IMR-90 (cell line): Measurements from ENCODE around the gene PROB1. TPM values are rescaled to one million over a fixed set of nuclear protein-coding genes. Genes with fewer than 3 reads are reported as not detected.

ENCODE experiments used
- ATAC-seq: fragments of 200-7000 bp; cut with Tn5 transposase; 2 replicates; pipeline ENCODE4 v1.9.1; 2020; ENCODE audit warnings: low read depth, mild to moderate bottlenecking, moderate library complexity
- BruUV-seq: library from RNA; stranded (reverse); fragments of 400-500 nt; replicated peaks from 2 replicates; lab custom pipeline; 2021; lab: Mats Ljungman, UMichigan
- CTCF ChIA-PET: fragments of 300-600 bp; formaldehyde crosslinking; extraction: SDS; loops from one replicate; lab custom pipeline; 2021; ENCODE audit warnings: antibody characterized with exemption; lab: Yijun Ruan, JAX
- POLR2A ChIA-PET: fragments of 300-600 bp; sonication (Branson Sonifier 250); formaldehyde crosslinking; loops from one replicate; lab custom pipeline; 2022; ENCODE audit warnings: antibody characterized with exemption; ENCODE audit not compliant: unreplicated experiment; lab: Charles Lee
- DNase-seq: peaks from one replicate; pipeline ENCODE4 v3.0.0; 2013
- H2AFZ ChIP-seq: replicated peaks from 2 replicates; pipeline ENCODE3; 2013; ENCODE audit warnings: low read length, mild to moderate bottlenecking; ENCODE audit not compliant: poor library complexity
- H2AK5ac ChIP-seq: 2 replicates; pipeline ENCODE4 v1.6.1; 2013; ENCODE audit warnings: low read depth, low read length, inconsistent platforms
- H2AK9ac ChIP-seq: replicated peaks from 2 replicates; pipeline ENCODE3; 2013; ENCODE audit warnings: mild to moderate bottlenecking, low read depth, low read length, moderate library complexity; ENCODE audit not compliant: poor library complexity
- H2BK120ac ChIP-seq: 2 replicates; pipeline ENCODE4 v1.6.1; 2013; ENCODE audit warnings: low read depth, low read length, inconsistent platforms
- H2BK15ac ChIP-seq: 3 replicates; pipeline ENCODE4 v1.6.1; 2013; ENCODE audit warnings: low read depth, low read length, inconsistent platforms
- H2BK20ac ChIP-seq: 2 replicates; pipeline ENCODE4 v1.6.1; 2013; ENCODE audit warnings: low read depth, mild to moderate bottlenecking, inconsistent platforms, low read length, moderate library complexity
- H2BK5ac ChIP-seq: 2 replicates; pipeline ENCODE4 v1.6.1; 2013; ENCODE audit warnings: mild to moderate bottlenecking, low read depth, low read length, inconsistent platforms; ENCODE audit not compliant: poor library complexity, severe bottlenecking
- H3K14ac ChIP-seq: replicated peaks from 2 replicates; pipeline ENCODE4 v1.6.1; 2013; ENCODE audit warnings: low read depth, low read length, inconsistent platforms
- H3K18ac ChIP-seq: 2 replicates; pipeline ENCODE4 v1.6.1; 2013; ENCODE audit warnings: low read depth, low read length, control low read depth
- H3K23ac ChIP-seq: 2 replicates; pipeline ENCODE4 v1.6.1; 2013; ENCODE audit warnings: low read depth, low read length, inconsistent platforms
- H3K27ac ChIP-seq: 2 replicates; pipeline ENCODE4 v1.5.1; 2013; ENCODE audit warnings: mild to moderate bottlenecking, control low read depth, low read length; ENCODE audit not compliant: insufficient read depth
- H3K27me3 ChIP-seq: 2 replicates; pipeline ENCODE4 v1.6.1; 2013; ENCODE audit warnings: low read length; ENCODE audit not compliant: control insufficient read depth, insufficient read depth
- H3K36me3 ChIP-seq: 2 replicates; pipeline ENCODE4 v1.6.1; 2013; ENCODE audit warnings: low read length, mixed read lengths; ENCODE audit not compliant: control insufficient read depth, insufficient read depth
- H3K4ac ChIP-seq: 2 replicates; pipeline ENCODE4 v1.6.1; 2013; ENCODE audit warnings: low read depth, low read length, inconsistent platforms
- H3K4me1 ChIP-seq: 2 replicates; pipeline ENCODE4 v1.6.1; 2013; ENCODE audit warnings: low read length, mixed read lengths; ENCODE audit not compliant: control insufficient read depth, insufficient read depth
- H3K4me2 ChIP-seq: 2 replicates; pipeline ENCODE4 v1.6.1; 2013; ENCODE audit warnings: low read depth, mild to moderate bottlenecking, control low read depth, low read length, moderate library complexity
- H3K4me3 ChIP-seq: 2 replicates; pipeline ENCODE4 v1.5.1; 2013; ENCODE audit warnings: low read depth, mild to moderate bottlenecking, control low read depth, low read length, moderate library complexity; ENCODE audit not compliant: insufficient read depth
- H3K56ac ChIP-seq: 2 replicates; pipeline ENCODE4 v1.6.1; 2013; ENCODE audit warnings: low read length, inconsistent platforms; ENCODE audit not compliant: insufficient read depth; ENCODE audit errors: extremely low read depth
- H3K79me1 ChIP-seq, 2 experiments: 2 replicates each; pipeline ENCODE4 v1.6.1; 2013; ENCODE audit warnings: low read length in 2 of 2, inconsistent platforms in 1 of 2, low read depth in 1 of 2
- H3K9ac ChIP-seq: 2 replicates; pipeline ENCODE4 v1.6.1; 2013; ENCODE audit warnings: low read depth, low read length, control low read depth
- H3K9me1 ChIP-seq: 2 replicates; pipeline ENCODE4 v1.6.1; 2013; ENCODE audit warnings: low read length, inconsistent platforms; ENCODE audit not compliant: insufficient read depth
- H3K9me3 ChIP-seq: 2 replicates; pipeline ENCODE4 v1.6.1; 2013; ENCODE audit warnings: low read length; ENCODE audit not compliant: control insufficient read depth, insufficient read depth
- H4K20me1 ChIP-seq: 2 replicates; pipeline ENCODE4 v1.6.1; 2013; ENCODE audit warnings: low read length, inconsistent platforms; ENCODE audit not compliant: insufficient read depth
- H4K5ac ChIP-seq: 2 replicates; pipeline ENCODE4 v1.6.1; 2013; ENCODE audit warnings: mild to moderate bottlenecking, low read depth, low read length, control low read depth
- H4K8ac ChIP-seq, 2 experiments: 2 replicates each; pipeline ENCODE4 v1.6.1; 2013; ENCODE audit warnings: low read depth in 2 of 2, low read length in 2 of 2, control low read depth in 1 of 2, inconsistent platforms in 1 of 2
- H4K91ac ChIP-seq: 2 replicates; pipeline ENCODE4 v1.6.1; 2013; ENCODE audit warnings: low read depth, low read length, inconsistent platforms; ENCODE audit not compliant: insufficient read depth
- BHLHE40 ChIP-seq: fragments of 150-350 bp; IDR thresholded peaks from 2 replicates; pipeline ENCODE4 v1.6.1; 2016; ENCODE audit warnings: mild to moderate bottlenecking, low read depth, low read length
- CEBPB ChIP-seq: IDR thresholded peaks from 2 replicates; pipeline ENCODE4 v1.6.1; 2012; ENCODE audit warnings: low read depth, low read length, improper control_type of control experiment
- CHD1 ChIP-seq: IDR thresholded peaks from 2 replicates; pipeline ENCODE4 v1.6.1; 2012; ENCODE audit warnings: low read depth, low read length, improper control_type of control experiment
- ELK1 ChIP-seq: fragments of 150-350 bp; IDR thresholded peaks from 2 replicates; pipeline ENCODE4 v1.6.1; 2016; ENCODE audit warnings: low read depth, mild to moderate bottlenecking, low read length, moderate library complexity, borderline replicate concordance
- FOS ChIP-seq: fragments of 150-350 bp; IDR thresholded peaks from 2 replicates; pipeline ENCODE4 v1.6.1; 2016; ENCODE audit warnings: low read depth, low read length
- MAFK ChIP-seq: IDR thresholded peaks from 2 replicates; pipeline ENCODE4 v1.6.1; 2012; ENCODE audit warnings: low read depth, low read length, improper control_type of control experiment
- MAZ ChIP-seq: IDR thresholded peaks from 2 replicates; pipeline ENCODE4 v1.6.1; 2012; ENCODE audit warnings: low read depth, mild to moderate bottlenecking, low read length, improper control_type of control experiment, moderate library complexity, borderline replicate concordance
- MXI1 ChIP-seq: IDR thresholded peaks from 2 replicates; pipeline ENCODE4 v1.6.1; 2012; ENCODE audit warnings: low read depth, mild to moderate bottlenecking, low read length, moderate library complexity, borderline replicate concordance
- NFE2L2 ChIP-seq: fragments of 150-350 bp; IDR thresholded peaks from 2 replicates; pipeline ENCODE4 v1.6.1; 2016; ENCODE audit warnings: low read depth, mild to moderate bottlenecking, low read length
- POLR2A ChIP-seq: IDR thresholded peaks from 2 replicates; pipeline ENCODE4 v1.6.1; 2012; ENCODE audit warnings: mild to moderate bottlenecking, low read depth, low read length
- RCOR1 ChIP-seq: IDR thresholded peaks from 2 replicates; pipeline ENCODE4 v1.6.1; 2012; ENCODE audit warnings: mild to moderate bottlenecking, low read length, improper control_type of control experiment; ENCODE audit not compliant: insufficient replicate concordance
- RFX5 ChIP-seq: IDR thresholded peaks from 2 replicates; pipeline ENCODE4 v1.8.0; 2012; ENCODE audit warnings: low read depth, mild to moderate bottlenecking, low read length, moderate library complexity
- SMC3 ChIP-seq: fragments of 150-350 bp; IDR thresholded peaks from 2 replicates; pipeline ENCODE4 v1.6.1; 2016; ENCODE audit warnings: low read depth, mild to moderate bottlenecking, antibody characterized with exemption, low read length, moderate library complexity
- USF2 ChIP-seq: fragments of 150-350 bp; IDR thresholded peaks from 2 replicates; pipeline ENCODE4 v1.6.1; 2017; ENCODE audit warnings: mild to moderate bottlenecking, antibody characterized with exemption, low read length, low read depth
- WGBS, 2 experiments: methylation state at CpG; one replicate each; pipeline versions ENCODE4 v1.1.5 to v1.1.7; 2013; ENCODE audit warnings: missing lambda C conversion rate in 2 of 2; ENCODE audit not compliant: insufficient read length in 1 of 2; ENCODE audit errors: extremely low coverage in 2 of 2; 5-methylcytosine and 5-hydroxymethylcytosine counted together
- dilution Hi-C: fragments of 300-500 bp; cut with HindIII; formaldehyde crosslinking; loops from one replicate; pipeline ENCODE4 v1.14.3; 2018; ENCODE audit warnings: low sequenced_read_pairs; ENCODE audit not compliant: unreplicated experiment
- in situ Hi-C: fragments of 300-500 bp; cut with MboI; formaldehyde crosslinking; loops from 3 replicates; pipeline ENCODE4 v1.14.3; 2019; ENCODE audit warnings: low sequenced_read_pairs, inconsistent platforms, mixed read lengths
- intact Hi-C: fragments of 100-400 bp; cut with micrococcal nuclease; formaldehyde crosslinking; loops from 2 replicates; pipeline ENCODE4 v1.10.0; 2022
- polyA plus RNA-seq, 3 experiments: library from polyadenylated mRNA; depleted of rRNA; stranded (reverse); fragments of >200 nt; gene quantifications; 2 replicates each; pipeline ENCODE4 v1.2.3, GENCODE V29; 2012; ENCODE audit warnings: low replicate concordance in 1 of 3
- total RNA-seq: library from RNA; depleted of rRNA; stranded (reverse); fragments of >200 nt; gene quantifications from 2 replicates; pipeline ENCODE4 v1.2.3, GENCODE V29; 2012

The PROB1 gene
- total and polyA plus RNA-seq, 2 of the 4 experiments (the other 2 are of a cell fraction): under 0.01 to 0.38 TPM

GRCh38 chr5:139385061-139386049 is 9.5 kb downstream of the PROB1 start:
- Histone ChIP-seq H3K56ac (no peak overlapping the region), H4K8ac (no peak overlapping the region; a peak in 1 of 4 replicates), H2AK9ac (no peak overlapping the region), H3K4ac (no peak overlapping the region), H3K18ac (no peak overlapping the region), H2BK20ac (no peak overlapping the region), H2BK5ac (no peak overlapping the region), H4K91ac (no peak overlapping the region), H3K14ac (no peak overlapping the region), H3K23ac (no peak overlapping the region), H3K4me1 (peaks cover 5% of the 10 kb centered on the region; the same call in 1 of the 2 replicates), H2BK120ac (no peak overlapping the region), H3K36me3 (no peaks in the 10 kb centered on the region), H4K5ac (no peak overlapping the region), H4K20me1 (no peaks in the 10 kb centered on the region), H3K79me1 (no peaks in the 10 kb centered on the region), H3K4me2 (peak overlapping the region; percentile 5; the same call in 1 of the 2 replicates), H3K9me1 (no peaks in the 10 kb centered on the region), H3K4me3 (no peak overlapping the region), H3K27me3 (no peaks in the 10 kb centered on the region), H3K27ac (no peak overlapping the region), H2BK15ac (no peak overlapping the region), H2AFZ (peak overlapping the region; percentile 41), H3K9me3 (no peaks in the 10 kb centered on the region), H3K9ac (no peak overlapping the region), H2AK5ac (no peak overlapping the region)
- ChIA-PET CTCF (no interaction called here), POLR2A (no interaction called here)
- no TSS peak for BruUV-seq
- ATAC-seq (no peak), DNase-seq (no peak)
- intact Hi-C loops: no loop called here
- no CpG with 5 or more reads among the region's 8 CpGs for WGBS, 2 experiments
- dilution Hi-C loops: no loop called here
- in situ Hi-C loops: no loop called here
- TF ChIP-seq NFE2L2 (no peak), USF2 (no peak), MXI1 (no peak), SMC3 (no peak), POLR2A (no peak), BHLHE40 (no peak), MAFK (no peak), MAZ (no peak), FOS (no peak), ELK1 (no peak), CEBPB (no peak), CHD1 (no peak), RCOR1 (no peak), RFX5 (no peak)
